Measurements from ENCODE around the gene CFAP58.

- TF ChIP-seq GABPB1 (CRISPR knock-in tag; IDR thresholded peaks at IDR 0.05) (no peak), HCFC1 (IDR thresholded peaks at IDR 0.05; ENCODE audit: low read depth, low read length) (no peak), PCBP1 (IDR thresholded peaks at IDR 0.05; ENCODE audit: borderline replicate concordance, low read depth, low read length) (no peak), ZFX (CRISPR knock-in tag; IDR thresholded peaks at IDR 0.05; ENCODE audit: low read depth) (no peak), SIN3A (IDR thresholded peaks at IDR 0.05; ENCODE audit: borderline replicate concordance, low read depth, low read length) (no peak), POLR2A (IDR thresholded peaks at IDR 0.05; ENCODE audit: insufficient read depth in 1 of 2, low read depth in 2 of 2, low read length in 2 of 2) (no peak), NFE2L1 (CRISPR knock-in tag; IDR thresholded peaks at IDR 0.05; ENCODE audit: borderline replicate concordance) (no peak), NR2F6 (IDR thresholded peaks at IDR 0.05) (no peak), NR2F6 (CRISPR knock-in tag; IDR thresholded peaks at IDR 0.05) (no peak), MAFF (IDR thresholded peaks at IDR 0.05; ENCODE audit: low read depth, low read length) (no peak), FOSL1 (CRISPR knock-in tag; IDR thresholded peaks at IDR 0.05; ENCODE audit: borderline replicate concordance) (no peak), TBP (CRISPR knock-in tag; IDR thresholded peaks at IDR 0.05) (no peak)
- TF ChIP-seq, protein P1, sequence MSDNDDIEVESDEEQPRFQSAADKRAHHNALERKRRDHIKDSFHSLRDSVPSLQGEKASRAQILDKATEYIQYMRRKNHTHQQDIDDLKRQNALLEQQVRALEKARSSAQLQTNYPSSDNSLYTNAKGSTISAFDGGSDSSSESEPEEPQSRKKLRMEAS (IDR thresholded peaks at IDR 0.05): no peak
Observed at GRCh38 chr10:104324221-104324686, 29.4 kb upstream of the CFAP58 start.
